ENCODE results near the gene DUSP19. TPM values are rescaled to one million over a fixed set of nuclear protein-coding genes. Genes with fewer than 3 reads are reported as not detected.
A peak's percentile ranks its signal among the peaks of the same experiment; 100 is the strongest.

Gene DUSP19
- total and polyA plus RNA-seq, 4 donors, result 0.27 to 2.2 (median 0.68) TPM

GRCh38 chr2:183060571-183061231 is 17.8 kb upstream of the DUSP19 start:
- TF ChIP-seq RAD21 (IDR thresholded peaks at IDR 0.05) (no peak), HNF4G (IDR thresholded peaks at IDR 0.05) (no peak), HNF4A (conservative IDR thresholded peaks at IDR 0.05) (peak; percentile 30 to 41)
- Histone ChIP-seq H3K9ac (ENCODE audit: low read depth in 1 of 2, low read length in 2 of 2) (no peak overlapping the region), H3K27ac (ENCODE audit: low read depth in 1 of 2, low read length in 2 of 2) (no peak overlapping the region), H3K4me1 (ENCODE audit: control insufficient read depth in 4 of 4, insufficient read depth in 4 of 4, low read length in 3 of 4) (peaks cover 2 to 11% (median 6%) of the 10 kb centered on the region in 4 donors), H3K9me3 (ENCODE audit: control insufficient read depth in 4 of 4, low read length in 3 of 4) (no peaks in the 10 kb centered on the region), H3K27me3 (ENCODE audit: control insufficient read depth in 4 of 4, insufficient read depth in 4 of 4, low read length in 3 of 4) (no peaks in the 10 kb centered on the region), H3K4me3 (ENCODE audit: low read depth in 1 of 3, low read length in 3 of 3) (no peak overlapping the region), H3K36me3 (ENCODE audit: control insufficient read depth in 4 of 4, insufficient read depth in 3 of 4, low read depth in 1 of 4, low read length in 3 of 4) (no peaks in the 10 kb centered on the region)
- no peak for DNase-seq (ENCODE audit: low spot score)
- WGBS, result 74% methylated on average over 14 of the region's 14 CpGs

- Histone ChIP-seq H3K4me1 (ENCODE audit: control insufficient read depth in 4 of 4, insufficient read depth in 4 of 4, low read length in 3 of 4) (peaks cover 0 to under 1% (median 0%) of the 10 kb centered on the region in 4 donors), H3K36me3 (ENCODE audit: control insufficient read depth in 4 of 4, insufficient read depth in 3 of 4, low read depth in 1 of 4, low read length in 3 of 4) (no peaks in the 10 kb centered on the region), H3K9ac (ENCODE audit: low read depth in 1 of 2, low read length in 2 of 2) (no peak overlapping the region), H3K9me3 (ENCODE audit: control insufficient read depth in 4 of 4, low read length in 3 of 4) (no peaks in the 10 kb centered on the region), H3K27me3 (ENCODE audit: control insufficient read depth in 4 of 4, insufficient read depth in 4 of 4, low read length in 3 of 4) (no peaks in the 10 kb centered on the region), H3K4me3 (ENCODE audit: low read depth in 1 of 3, low read length in 3 of 3) (no peak overlapping the region), H3K27ac (ENCODE audit: low read depth in 1 of 2, low read length in 2 of 2) (no peak overlapping the region)
- no peak for TF ChIP-seq YY1 (IDR thresholded peaks at IDR 0.05)
- TF ChIP-seq ZBTB33 (IDR thresholded peaks at IDR 0.05), result no peak
- 56% methylated on average over 2 of the region's 2 CpGs for WGBS
- no peak for DNase-seq (ENCODE audit: low spot score)
Measured at GRCh38 chr2:183063083-183063482, 15.5 kb upstream of the DUSP19 start.

- no peak for TF ChIP-seq REST (IDR thresholded peaks at IDR 0.05)
- no peak for TF ChIP-seq ATF3 (IDR thresholded peaks at IDR 0.05)
- TF ChIP-seq TAF1 (conservative IDR thresholded peaks at IDR 0.05), result no peak
- TF ChIP-seq NR2F2 (IDR thresholded peaks at IDR 0.05), result no peak
- no peak for TF ChIP-seq MAX (IDR thresholded peaks at IDR 0.05)
- no peak for TF ChIP-seq CTCF (IDR thresholded peaks at IDR 0.05; ENCODE audit: low read depth, low read length, missing input control)
- TF ChIP-seq RAD21 (IDR thresholded peaks at IDR 0.05), result no peak
- no peak for TF ChIP-seq ZBTB33 (IDR thresholded peaks at IDR 0.05)
- TF ChIP-seq FOXA1 (IDR thresholded peaks at IDR 0.05), result no peak
- no peak for TF ChIP-seq JUND (IDR thresholded peaks at IDR 0.05)
- TF ChIP-seq YY1 (IDR thresholded peaks at IDR 0.05), result no peak
- TF ChIP-seq HNF4A (conservative IDR thresholded peaks at IDR 0.05), result no peak
- no peak for TF ChIP-seq GABPA (IDR thresholded peaks at IDR 0.05 in 1 of 2, conservative IDR thresholded peaks at IDR 0.05 in 1 of 2)
- no peak for TF ChIP-seq FOXA2 (IDR thresholded peaks at IDR 0.05)
- no peak for TF ChIP-seq EGR1 (IDR thresholded peaks at IDR 0.05; ENCODE audit: low read depth in 2 of 2)
- no peak for TF ChIP-seq HNF4G (IDR thresholded peaks at IDR 0.05)
- no peak for TF ChIP-seq SP1 (IDR thresholded peaks at IDR 0.05)
- TF ChIP-seq RXRA (IDR thresholded peaks at IDR 0.05), result no peak
- H3K27ac ChIP-seq (ENCODE audit: low read depth in 1 of 2, low read length in 2 of 2), result no peak overlapping the region
- H3K36me3 ChIP-seq (ENCODE audit: control insufficient read depth in 4 of 4, insufficient read depth in 3 of 4, low read depth in 1 of 4, low read length in 3 of 4), result no peaks in the 10 kb centered on the region
- no peak overlapping the region for H3K9ac ChIP-seq (ENCODE audit: low read depth in 1 of 2, low read length in 2 of 2)
- WGBS, result 87% methylated on average over 3 of the region's 3 CpGs
- H3K4me1 ChIP-seq (ENCODE audit: control insufficient read depth in 4 of 4, insufficient read depth in 4 of 4, low read length in 3 of 4), result no peaks in the 10 kb centered on the region
- no peaks in the 10 kb centered on the region for H3K27me3 ChIP-seq (ENCODE audit: control insufficient read depth in 4 of 4, insufficient read depth in 4 of 4, low read length in 3 of 4)
- H3K9me3 ChIP-seq (ENCODE audit: control insufficient read depth in 4 of 4, low read length in 3 of 4), result no peaks in the 10 kb centered on the region
- DNase-seq (ENCODE audit: low spot score), result no peak
- no peak overlapping the region for H3K4me3 ChIP-seq (ENCODE audit: low read depth in 1 of 3, low read length in 3 of 3)
Measured at GRCh38 chr2:183068561-183068960, 10.0 kb upstream of the DUSP19 start.

Measured in liver (tissue), 9 donors.